Measurements from ENCODE around the gene CPTP. TPM values are rescaled to one million over a fixed set of nuclear protein-coding genes. Genes with fewer than 3 reads are reported as not detected.

Gene CPTP
- total and polyA plus RNA-seq, 10 of the 15 experiments (the other 5 are each of a cell fraction or from before 2014, with no cell fraction given) = 0.06 to 24.3 (median 10.0) TPM

GRCh38 chr1:1324084-1324523 lies 498 bp upstream of the CPTP start:
- ATAC-seq = peak; percentile 54
- H2AFZ ChIP-seq (ENCODE audit: control insufficient read depth, low read depth, low read length) = peak overlapping the region; percentile 61
- BruUV-seq (replicated peaks) = no TSS peak
- TF ChIP-seq SIX5 (IDR thresholded peaks at IDR 0.05; ENCODE audit: low read depth, low read length, severe bottlenecking) (no peak), GABPA (IDR thresholded peaks at IDR 0.05; ENCODE audit: low read depth) (no peak), HDAC2 (IDR thresholded peaks at IDR 0.05) (no peak), MAX (IDR thresholded peaks at IDR 0.05; ENCODE audit: low read depth, low read length) (no peak), EP300 (IDR thresholded peaks at IDR 0.05; ENCODE audit: borderline replicate concordance in 1 of 2, control insufficient read depth in 1 of 2, low read depth in 2 of 2, low read length in 2 of 2) (no peak), WRNIP1 (IDR thresholded peaks at IDR 0.05; ENCODE audit: borderline replicate concordance, low read depth, low read length) (no peak), SREBF2 (IDR thresholded peaks at IDR 0.05; ENCODE audit: low read length) (no peak), NKRF (conservative IDR thresholded peaks at IDR 0.05) (peak; percentile 21; the same call in 1 of the 2 replicates), BHLHE40 (IDR thresholded peaks at IDR 0.05; ENCODE audit: borderline replicate concordance in 1 of 2, low read depth in 2 of 2, low read length in 1 of 2) (0 out of 4 replicates have a peak, but pooled peaks of 1 of the 2 experiments have one; percentile 3), LARP7 (IDR thresholded peaks at IDR 0.05) (peak; percentile 59), HDAC6 (IDR thresholded peaks at IDR 0.05; ENCODE audit: unreplicated experiment) (no peak), PAX8 (IDR thresholded peaks at IDR 0.05) (no peak), RAD21 (IDR thresholded peaks at IDR 0.05; ENCODE audit: insufficient read depth, low read depth, low read length) (no peak), PKNOX1 (IDR thresholded peaks at IDR 0.05) (no peak), CHD1 (IDR thresholded peaks at IDR 0.05; ENCODE audit: low read depth, low read length) (no peak), BACH1 (IDR thresholded peaks at IDR 0.05; ENCODE audit: borderline replicate concordance) (peak; percentile 24; the same call in 1 of the 2 replicates), PBX3 (IDR thresholded peaks at IDR 0.05; ENCODE audit: insufficient replicate concordance, low read depth, low read length) (no peak), SKIL (IDR thresholded peaks at IDR 0.05; ENCODE audit: low read depth, poor library complexity, severe bottlenecking) (no peak)

More at GRCh38 chr1:1324084-1324523, 498 bp upstream of the CPTP start:
- ChIA-PET SMC1A (ENCODE audit: uncharacterized antibody, unreplicated experiment) (no interaction called here), POLR2A (no interaction called here), CTCF (no interaction called here), RAD21 (ENCODE audit: unreplicated experiment) (no interaction called here)
- 0% methylated on average over 14 of the region's 41 CpGs for WGBS (ENCODE audit: insufficient coverage, insufficient replicate concordance, low lambda C conversion rate, missing lambda C conversion rate)
- in situ Hi-C loops (cut with MboI) = no loop called here
- DNase-seq (ENCODE audit: low read depth, low spot score) = no peak
- Histone ChIP-seq H3K79me2 (ENCODE audit: control insufficient read depth, insufficient read depth, low read length) (peaks cover 44% of the 10 kb centered on the region), H3K27me3 (replicated peaks in 1 of 2; ENCODE audit: control insufficient read depth in 2 of 2, insufficient read depth in 2 of 2, low read length in 1 of 2) (no peaks in the 10 kb centered on the region), H3K9ac (ENCODE audit: control insufficient read depth, insufficient read depth, low read length) (peak overlapping the region; percentile 78), H3K4me1 (ENCODE audit: control insufficient read depth, insufficient read depth, low read length) (peaks cover 10% of the 10 kb centered on the region), H3K36me3 (ENCODE audit: control insufficient read depth in 2 of 2, insufficient read depth in 2 of 2, low read length in 1 of 2) (peaks cover 0 to 4% of the 10 kb centered on the region in 2 experiments; a peak in 3 of 4 replicates), H4K20me1 (ENCODE audit: control insufficient read depth, insufficient read depth) (no peaks in the 10 kb centered on the region), H3K4me2 (ENCODE audit: control insufficient read depth, insufficient read depth) (0 out of 2 replicates have a peak overlapping the region, but pooled peaks have one; percentile 48), H3K27ac (ENCODE audit: control insufficient read depth, insufficient read depth) (peak overlapping the region; percentile 78), H3K9me3 (replicated peaks; ENCODE audit: control insufficient read depth, insufficient read depth, low read length) (no peaks in the 10 kb centered on the region), H3K4me3 (peak overlapping the region; percentile 88; the same call in 1 of the 2 replicates)
- intact Hi-C loops (cut with micrococcal nuclease; ENCODE audit: unreplicated experiment) = no loop called here
- FAIRE-seq = no peak

All from GM12878 (cell line).